Activated gamma-delta T cell treated with Interleukin-2 at 50 U/mL for 16 hours (primary cell): ENCODE measurements around the gene ELOVL5.

Experiments used
- DNase-seq: peaks from one replicate; pipeline ENCODE4 v3.0.0-alpha.2; 2020

The ELOVL5 gene

DNA sequence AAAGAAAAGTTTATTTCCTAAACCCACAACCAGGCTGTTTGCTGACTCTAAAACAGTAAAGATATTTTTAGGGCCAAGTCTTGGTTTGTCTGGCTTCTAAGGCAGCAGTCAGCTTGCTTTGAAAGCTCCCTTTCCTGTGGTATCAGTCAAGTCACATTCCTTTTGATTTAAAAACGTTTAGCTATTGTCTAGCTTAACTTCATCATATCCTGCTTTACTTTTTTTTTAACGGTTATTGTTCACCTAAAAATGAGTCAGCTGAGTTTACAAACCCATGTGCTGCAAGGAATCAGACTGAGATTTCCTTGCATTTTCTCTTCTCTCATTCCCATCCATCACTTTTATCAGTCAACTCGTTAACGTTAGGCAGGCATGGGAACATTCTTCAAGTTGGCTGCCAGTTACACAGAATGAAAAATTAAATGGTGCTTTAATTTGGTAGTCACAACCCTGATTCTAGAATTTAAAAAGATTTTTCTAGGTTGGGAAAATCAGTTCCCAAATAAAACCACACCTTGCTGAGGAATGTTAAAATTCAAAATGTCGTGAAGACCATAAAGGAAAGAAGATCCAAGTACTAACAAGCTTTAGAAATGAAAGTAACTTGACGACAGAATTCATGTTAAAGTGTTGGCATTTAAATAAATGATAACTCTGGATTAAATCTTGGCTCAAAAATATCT lies 45.9 kb downstream of the ELOVL5 start:
- DNase-seq: no peak

DNA sequence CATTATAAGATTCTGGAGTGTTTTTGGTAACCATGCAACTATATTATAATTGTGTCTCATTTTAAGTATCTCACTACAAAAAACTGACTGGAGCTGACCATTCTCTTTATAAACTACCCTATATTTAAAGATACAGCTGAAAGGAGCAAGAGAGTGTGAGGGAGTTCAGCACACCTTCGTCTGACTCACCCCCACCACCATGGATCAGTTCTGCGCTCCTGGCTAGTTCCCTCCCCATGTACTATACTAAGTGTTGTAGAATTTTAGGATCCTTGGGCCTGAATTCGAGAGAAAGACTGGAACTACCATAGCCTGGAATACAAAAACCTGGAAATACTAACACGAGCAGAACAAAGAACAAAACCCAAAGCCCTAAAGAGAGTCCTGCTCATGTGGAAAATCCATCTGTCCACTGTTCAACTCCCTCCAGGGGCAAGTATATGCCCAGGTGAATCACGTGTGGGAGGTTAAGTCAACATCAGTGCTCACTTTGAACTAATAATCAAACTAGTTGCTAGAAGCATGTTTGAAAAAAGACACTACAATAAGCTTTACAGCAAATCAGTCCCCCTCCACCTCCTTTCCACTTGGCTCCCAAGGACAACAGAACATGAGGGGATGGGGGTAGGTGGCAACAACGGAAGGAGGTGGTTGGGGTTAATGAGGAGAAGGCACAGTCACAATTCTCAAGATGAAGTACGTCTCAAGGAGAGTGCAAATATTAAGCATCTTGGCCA lies 46.8 kb downstream of the ELOVL5 start:
- no peak for DNase-seq

DNA sequence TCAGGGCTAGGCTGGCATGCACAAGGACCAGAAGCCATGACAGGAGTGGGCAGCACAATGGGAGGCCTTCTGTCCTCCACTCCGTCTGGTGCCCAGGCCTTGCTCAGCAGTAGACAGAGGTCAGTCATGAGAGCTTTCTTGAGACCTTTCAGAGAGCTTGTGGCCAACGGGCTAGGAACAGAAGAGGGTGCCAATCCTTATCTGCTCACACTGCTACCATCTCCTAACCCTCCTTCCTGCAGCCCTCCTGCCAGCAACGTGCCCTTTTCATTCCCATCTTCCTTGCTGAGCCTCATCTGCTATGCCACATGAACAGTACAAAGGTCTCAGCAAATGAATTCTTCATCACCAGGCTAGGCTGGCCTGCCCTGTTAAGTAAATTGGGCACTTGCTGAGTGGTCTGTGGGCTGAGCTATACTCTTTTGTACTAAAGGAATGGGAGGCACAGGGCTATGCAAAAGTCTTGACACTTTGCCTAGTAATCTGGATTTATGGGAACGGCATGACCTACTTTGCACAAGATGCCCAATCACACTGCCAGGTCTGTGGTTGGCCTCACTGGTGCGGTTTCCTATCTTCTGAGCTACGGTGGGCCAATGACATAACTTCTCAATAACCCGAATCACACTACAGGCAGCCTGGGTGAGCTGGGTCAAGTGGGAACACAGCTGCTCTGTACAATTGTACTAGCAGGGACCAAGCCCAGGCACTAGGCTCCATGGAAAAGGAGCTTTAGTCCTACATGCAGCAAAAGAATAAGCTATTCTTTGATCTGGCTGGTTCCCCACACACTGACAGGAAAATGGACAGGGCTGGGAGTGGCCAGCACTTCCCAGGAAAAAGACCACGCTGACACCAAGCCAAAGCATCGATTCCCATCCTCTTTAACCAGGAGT lies 47.8 kb downstream of the ELOVL5 start:
- peak; percentile 44 for DNase-seq

DNA sequence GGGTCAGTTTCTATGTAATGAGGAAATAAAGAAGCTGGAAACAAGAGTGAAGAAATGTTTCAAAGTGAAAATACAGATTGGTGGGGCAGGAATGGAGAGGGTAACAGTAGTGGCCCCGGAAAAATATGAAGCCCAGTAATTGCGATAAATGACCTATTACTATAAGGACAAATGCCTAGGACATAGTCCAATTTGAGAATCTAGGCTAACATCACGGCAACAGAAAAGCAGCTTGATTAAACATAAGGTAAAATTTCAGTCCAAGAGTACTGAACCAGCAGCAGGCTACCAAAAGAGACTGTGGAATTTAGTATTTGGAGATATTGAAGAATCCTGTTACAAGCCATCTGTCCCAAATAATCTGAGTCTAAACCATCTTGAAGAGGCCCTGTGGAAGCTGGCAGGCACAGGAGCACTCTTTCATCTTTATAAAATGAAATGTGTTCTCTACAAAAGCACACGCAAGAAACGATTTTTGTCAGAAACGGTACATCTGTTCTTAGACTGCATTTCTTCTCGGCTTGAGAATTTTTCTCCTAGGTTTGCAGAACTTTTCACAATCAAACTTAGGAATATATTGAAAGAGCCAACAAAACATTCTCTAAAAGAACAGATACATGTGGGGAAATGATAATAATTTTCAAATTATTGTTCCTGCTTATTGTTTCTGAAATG lies 49.3 kb downstream of the ELOVL5 start:
- DNase-seq: no peak

DNA sequence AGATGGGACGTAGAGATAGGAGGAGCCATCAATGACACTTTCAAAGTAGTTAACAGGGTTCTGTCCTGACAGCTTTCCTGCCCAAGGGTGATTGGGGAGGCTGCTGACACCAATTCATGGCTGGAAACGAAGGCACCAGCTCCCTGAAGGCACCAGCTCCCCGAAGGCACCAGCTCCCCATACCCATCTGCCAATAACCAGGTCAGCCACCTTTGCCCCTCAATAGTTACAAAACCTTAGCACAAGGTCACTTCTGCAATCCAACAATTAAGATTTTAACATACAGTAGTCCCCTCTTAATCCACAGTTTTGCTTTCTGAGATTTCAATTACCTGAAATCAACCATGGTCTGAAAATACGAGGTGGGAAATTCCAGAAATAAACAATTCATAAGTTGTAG lies 51.7 kb downstream of the ELOVL5 start:
- DNase-seq: no peak

DNA sequence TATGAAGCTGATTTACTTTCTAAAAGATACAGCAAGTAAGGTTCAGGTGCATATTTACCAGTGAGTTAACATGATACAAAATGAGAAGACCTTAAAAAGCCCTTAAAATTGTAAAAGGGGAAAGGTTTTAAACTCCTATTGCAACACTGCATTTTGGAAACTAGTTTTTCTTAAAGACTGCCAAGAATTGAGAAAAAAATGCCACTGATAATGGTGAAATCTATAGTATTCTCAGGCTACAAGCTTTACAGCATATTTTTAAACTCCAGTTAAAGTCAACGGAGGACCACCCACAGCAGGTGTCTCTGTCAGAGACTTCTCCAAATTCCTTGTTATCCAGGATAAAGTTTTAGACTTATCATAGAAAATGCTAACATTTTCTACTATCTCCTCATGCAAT lies 53.6 kb downstream of the ELOVL5 start:
- no peak for DNase-seq

DNA sequence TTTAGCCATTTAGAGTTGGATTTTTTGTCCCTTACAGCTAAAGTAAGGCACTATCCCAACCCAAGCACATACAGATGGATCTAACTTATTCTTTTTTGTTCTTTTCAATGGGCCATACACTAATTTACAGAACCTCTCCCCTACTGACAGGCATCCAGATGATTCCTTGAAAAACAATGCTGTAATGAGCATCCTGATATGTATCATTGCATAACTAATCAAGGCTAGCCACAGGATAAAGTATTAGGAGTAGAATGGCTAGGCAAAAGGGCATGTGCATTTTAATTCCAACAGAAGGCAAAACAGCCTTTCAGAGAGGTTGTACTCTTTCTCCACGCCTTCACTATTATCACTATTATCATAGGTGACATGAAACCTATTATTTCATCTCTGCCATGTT lies 54.1 kb downstream of the ELOVL5 start:
- DNase-seq: no peak

DNA sequence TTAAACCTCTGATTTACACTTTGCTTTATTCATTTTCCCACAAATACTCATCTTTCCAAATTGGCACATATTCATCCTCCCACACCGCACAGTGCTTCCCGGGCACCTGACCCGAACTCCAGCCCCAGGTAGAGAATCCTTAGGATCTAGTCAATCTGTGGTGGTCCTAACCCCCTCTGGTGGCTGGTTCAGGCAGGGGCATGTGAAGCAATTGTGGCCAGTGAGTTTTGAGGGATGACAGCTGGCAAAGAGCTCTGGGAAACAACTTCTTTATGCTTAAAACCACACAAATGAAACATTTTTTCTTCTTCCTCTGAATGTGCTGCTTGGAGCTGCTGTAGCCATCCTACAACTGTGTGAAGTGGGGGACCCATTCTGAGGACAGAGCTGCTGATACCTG lies 54.7 kb downstream of the ELOVL5 start:
- peak; percentile 22 for DNase-seq

DNA sequence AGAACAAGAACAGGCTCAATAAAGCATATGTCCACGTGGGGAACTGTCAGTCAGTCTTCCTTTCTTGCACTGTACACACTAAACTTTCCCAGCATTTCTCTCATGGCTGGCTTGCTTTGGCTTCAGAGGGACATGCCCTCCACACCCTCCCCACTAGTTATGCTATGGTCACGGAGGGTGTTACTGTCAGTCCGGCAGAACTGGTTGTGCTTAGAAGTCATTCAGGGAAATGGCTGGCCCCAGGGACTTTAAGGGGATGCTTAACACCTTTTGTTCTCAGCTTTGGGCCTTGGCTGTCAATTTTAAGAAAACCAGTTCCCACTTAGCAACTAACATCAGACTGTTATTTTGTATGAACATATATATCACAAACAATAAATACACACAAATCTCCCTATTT lies 55.1 kb downstream of the ELOVL5 start:
- DNase-seq: no peak

DNA sequence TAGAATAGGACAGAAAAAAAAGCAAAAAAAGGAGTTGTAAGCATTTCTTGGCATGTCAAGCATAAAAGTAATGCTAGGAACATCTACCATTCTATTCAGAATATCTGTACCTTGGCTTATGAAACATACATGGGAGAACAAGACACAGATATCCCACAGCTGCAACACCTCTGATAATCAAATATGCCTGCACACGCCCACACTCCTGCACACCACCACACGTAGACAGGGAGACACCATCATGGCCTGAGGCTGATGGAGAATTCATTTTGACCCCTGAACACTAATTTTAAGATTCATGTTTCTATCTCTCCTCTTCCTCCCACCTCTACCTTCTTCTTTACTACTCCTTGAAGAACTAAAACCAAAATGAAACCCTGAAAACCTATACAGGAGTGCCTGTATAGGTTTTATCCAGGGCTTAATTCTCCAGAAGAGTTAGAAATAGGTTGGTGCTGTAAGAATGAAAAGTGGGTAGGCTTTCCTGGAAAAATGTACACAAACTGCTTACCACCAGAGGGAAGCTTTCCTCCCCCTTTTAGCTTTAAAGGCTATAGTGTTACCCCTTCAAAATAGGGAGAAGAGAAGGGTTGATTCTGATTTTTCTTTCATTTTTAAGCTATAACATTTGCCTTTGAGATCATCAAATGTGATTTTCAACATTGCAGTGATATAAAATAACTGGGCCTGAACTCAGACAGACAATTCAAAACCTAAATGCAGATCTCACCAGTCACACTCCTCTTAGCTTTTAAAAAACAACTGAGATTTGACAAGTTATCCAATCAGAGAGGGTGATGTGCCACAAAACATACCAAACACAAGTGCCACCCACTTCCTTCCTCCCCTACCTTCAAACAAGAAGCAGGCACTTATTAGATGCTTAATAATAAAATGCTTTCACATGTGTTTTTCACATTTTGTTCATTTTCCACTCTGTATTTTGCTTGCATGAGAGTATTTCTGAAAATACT lies 57.9 kb downstream of the ELOVL5 start:
- DNase-seq: peak; percentile 16

DNA sequence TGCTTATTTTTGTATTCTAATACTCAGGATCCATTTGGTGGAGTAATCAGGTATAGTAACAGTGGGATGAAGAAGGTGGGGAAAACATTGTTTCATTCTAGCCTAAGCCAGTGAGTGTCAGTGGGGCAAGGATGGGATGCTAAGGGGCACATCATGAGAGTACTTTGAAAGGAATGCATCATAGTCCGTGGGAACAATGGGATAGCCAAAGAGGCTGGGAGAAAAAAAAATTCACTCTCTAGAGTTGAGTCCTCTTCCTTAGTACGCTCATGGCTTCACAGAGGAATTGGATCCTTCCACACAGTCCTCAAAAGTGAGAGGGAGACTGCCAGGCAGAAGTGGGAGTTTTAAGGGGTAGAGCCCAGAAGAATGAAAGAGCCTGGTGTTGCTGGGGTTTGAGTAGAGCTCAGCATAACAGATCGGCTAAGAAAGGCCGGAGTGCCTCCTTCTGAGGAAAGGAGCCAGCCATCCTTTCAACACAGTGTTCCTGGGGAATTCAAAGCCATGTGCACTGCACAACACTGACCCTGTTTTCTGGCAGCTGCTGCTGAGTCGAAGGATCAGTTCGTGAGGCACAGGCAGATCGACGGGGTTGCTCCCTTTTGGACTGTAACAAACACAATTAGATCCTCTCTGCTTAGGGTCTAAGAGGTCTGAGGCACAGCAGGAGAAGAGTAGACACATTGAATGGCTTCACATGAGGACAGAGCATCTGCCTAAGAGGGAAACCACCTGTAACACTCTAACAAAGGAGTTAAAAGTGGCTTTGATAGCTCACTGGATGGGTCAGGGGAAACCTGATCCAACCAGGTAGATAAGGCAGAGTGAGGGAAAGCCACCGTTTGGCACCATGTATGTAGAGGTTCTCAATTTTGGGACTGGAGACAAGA lies 61.2 kb downstream of the ELOVL5 start:
- no peak for DNase-seq

DNA sequence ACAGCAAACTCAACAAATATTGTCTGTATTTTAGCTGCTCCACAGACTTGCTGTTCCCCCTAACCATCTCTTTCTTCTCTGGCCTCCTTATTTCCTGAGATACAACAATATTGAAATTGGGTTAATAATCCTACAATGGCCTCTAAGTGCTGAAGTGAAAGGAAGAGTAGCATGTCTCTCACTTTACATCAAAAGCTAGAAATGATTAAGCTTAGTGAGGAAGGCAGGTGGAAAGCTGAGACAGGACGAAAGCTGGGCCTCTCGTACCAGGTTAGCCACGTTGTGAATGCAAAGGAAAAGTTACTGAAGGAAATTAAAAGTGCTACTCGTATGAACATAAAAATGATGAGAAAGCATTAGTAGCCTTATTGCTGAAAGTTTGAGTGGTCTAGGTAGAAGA lies 63.8 kb downstream of the ELOVL5 start:
- no peak for DNase-seq

DNA sequence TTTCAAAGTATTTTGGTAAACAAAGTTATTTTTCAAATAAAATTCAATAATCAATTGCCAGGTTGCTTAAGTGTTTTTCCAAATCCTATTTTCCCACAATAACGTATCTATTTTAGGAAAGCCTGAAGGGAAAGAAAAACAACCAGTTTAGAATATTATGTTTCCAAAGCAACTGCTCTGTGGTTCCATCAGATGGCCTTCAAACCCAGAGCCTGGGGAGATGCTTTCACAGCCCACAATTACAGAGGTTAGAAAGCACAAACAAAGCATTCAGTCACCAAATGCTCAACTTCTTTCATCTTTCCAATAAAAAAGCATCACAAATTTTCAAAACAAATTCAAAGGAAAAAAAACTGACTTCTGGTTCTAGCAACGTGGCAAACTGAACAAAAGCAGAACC lies 66.0 kb downstream of the ELOVL5 start:
- DNase-seq: no peak

DNA sequence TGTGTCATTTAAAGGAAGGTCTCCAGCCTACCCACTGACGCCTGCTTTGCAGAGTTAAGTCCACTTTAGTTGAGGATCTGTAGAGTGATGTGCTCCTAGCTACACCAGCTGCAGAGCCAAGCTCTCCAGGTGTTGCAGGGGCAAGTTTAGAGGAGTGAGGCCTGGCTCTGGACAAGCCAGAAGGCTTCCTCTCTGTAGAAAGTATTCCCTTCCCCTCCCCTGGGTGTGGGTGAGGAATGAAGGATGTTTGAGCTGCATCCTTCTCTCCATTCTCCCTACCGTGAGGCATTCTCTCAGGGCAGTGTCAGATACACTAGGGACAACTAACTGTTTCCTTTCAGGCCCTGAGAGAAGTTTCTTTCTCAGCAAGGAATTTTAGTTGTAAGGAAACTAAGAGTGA lies 66.5 kb downstream of the ELOVL5 start:
- DNase-seq: no peak

DNA sequence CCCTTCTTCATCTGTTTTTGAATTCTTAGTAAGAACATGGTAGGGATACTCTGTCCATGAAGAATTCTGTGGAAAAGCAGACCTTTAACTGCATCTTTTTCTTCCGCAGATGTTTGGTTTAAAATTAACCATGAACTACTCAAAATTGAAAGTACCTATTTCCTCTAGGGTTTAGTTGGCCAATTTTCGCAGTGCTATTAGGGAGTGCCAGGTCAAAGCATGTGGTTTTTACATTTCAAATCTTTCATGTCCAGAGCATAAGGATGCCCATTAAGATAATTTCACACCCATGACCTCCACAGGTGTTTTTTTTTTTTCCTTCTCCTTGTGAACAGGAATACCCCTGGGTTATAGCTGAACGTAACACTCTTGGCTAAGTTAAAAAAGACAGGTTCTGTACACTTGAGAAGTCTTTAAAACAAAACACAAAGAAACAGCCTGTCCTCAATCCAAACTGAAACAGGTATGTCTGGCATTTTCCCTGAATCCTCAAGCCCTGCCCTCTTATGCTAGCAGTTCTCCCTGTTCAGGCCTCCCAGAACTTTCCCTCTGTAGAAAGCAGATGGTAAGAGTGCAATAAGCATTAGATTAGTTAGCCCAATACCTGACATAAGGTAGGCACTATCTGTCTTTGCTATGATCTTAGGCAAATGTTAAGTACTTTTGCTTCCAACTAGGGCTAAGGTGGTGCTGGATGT lies 67.1 kb downstream of the ELOVL5 start:
- DNase-seq: no peak

DNA sequence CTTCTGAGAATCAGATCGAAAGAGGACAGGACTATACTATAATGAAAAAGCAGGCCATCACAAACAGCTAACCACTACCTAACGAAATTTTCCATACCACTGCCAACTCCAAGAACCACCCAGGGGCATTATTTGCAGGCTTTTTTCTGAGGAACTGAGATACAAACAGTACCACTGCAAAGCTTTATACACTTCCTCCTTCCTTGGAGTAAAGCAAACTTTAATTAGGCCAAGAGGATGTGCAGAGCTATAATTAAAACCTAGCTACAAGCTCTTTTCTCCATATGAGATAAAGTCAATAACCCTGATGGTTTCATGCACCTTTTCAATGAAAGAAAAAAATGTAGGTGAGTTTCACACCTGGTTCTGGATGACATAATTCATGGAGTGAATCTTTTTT lies 68.5 kb downstream of the ELOVL5 start:
- DNase-seq: no peak

DNA sequence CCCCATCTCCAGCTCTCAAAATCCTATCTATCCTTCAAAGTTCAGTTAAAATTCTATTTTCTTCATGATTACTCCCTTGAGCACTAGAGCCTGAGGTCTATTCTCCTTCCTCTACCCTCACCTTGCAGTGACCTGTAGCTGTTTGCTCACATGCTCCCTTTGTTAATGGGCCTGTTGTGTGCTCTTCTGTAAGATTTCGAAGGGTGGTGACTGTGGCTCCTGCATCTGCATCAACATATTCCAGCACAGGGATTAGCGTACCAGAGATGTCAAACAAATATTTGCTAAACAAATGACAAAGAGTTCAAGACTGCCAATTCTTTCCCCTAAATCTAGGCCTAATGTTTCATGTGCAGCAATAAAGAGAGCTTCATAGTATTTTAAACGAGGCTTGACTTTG lies 69.5 kb downstream of the ELOVL5 start:
- DNase-seq: no peak

DNA sequence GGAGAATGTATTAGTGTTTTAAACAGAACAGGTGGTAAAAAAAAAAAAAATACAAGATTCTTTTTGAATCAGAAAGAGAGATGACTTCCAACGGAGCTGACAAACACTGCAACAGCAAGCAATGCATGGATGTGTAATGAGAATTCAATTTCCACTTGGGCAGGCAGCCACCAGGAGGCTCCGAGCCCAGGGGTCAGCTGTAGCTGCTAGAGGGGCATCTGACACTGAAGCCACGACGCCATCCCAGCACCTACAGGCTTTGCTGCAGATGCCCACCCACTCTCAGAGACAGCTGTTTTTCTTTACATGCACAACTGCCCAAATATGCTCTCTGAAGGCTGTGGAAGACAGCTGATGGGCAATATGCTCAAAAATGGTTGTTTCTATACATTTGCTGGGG lies 75.4 kb downstream of the ELOVL5 start:
- DNase-seq: no peak

DNA sequence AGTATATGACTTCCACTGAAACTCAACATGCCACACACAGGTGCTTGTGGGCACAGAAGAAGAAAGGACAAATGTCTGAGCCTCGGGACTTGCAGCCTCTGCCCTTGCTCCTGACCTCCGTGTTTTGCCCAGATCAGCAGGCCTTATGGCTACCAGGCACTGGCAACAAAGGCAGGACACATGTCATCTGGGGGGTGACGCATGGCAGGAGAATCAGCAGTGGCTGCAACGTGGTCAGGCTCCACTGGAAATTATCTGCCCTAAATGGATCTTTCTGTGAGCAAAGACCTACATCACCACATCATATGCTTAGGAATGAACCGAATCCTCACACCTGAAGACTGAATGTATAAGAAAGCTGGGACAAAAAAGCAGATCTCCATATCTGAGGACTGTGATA lies 78.9 kb downstream of the ELOVL5 start:
- DNase-seq: no peak
